NCI-H146 treated with DMSO at 0.1 percent for 48 hours (cell line): ENCODE results near the gene FOXP1.
"Not testable (repeated sequence)": the region's sequence is repeated elsewhere in the genome, so short reads cannot be mapped to it uniquely, and the experiment has no call there.

Source experiments
- DNase-seq: peaks from one replicate; lab custom pipeline; 2025; ENCODE audit not compliant: unreplicated experiment; lab: John Stamatoyannopoulos, UW

Gene FOXP1

DNA sequence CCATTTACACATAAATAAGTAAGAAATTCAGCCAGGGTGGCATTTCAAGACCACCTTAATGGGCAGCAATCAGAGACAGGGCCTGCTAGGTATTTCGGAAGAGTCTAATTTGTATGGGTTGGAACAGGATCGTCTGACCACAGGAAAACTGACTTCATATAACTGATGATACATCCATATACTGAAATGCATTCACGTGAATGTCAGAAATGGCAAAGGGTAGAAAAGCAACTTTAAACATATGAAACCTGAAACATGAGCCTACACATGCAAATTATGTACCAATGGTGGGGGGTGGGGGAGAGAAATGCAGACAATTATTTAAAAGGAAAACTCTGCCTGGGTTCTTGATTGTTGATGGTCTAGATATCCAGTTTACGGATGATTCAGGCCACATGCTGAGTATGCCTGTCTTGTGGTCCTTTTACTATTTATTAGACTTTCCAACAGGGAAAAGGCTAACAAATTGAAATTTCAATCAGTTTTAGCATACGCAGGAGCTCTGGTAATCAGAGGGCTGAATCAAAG lies 582.2 kb downstream of the FOXP1 start:
- no peak for DNase-seq

DNA sequence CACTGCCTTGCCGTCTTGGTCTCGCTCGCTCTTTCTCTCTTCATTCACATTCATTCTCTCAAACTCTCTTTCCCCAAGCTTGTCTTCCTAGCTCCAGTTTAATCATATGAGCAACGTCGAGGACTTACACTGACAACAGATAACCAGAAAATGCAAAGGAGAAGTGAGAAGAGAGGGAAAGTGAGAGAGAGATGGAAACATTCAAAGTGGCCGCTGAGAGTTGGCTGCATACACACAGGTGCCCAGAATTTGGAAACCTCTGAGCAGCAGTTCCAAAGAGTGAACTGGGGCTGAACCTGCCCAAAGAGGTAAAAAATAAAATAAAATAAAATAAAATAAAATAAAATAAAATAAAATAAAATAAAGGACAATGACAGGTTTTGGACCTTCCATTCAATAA lies 583.0 kb downstream of the FOXP1 start:
- no peak for DNase-seq

DNA sequence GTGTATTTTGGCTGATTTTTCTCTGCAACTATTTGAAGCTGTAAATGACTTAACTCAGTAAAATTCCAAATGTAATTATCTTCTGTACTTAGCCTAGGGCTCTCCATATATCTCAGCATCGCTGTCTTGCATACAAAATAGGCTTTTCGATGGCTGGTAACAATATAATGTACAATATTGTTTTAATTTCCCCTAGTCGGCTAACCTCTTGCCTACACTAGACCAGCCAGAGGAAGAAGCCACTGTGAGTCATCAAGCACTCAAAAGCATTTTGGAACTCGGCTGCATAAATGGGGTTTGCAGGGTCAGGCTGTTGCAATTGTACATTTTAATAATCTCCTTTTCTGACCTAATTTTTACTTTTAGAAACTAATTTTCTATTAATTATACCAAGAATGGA lies 583.8 kb downstream of the FOXP1 start:
- DNase-seq = no peak

DNA sequence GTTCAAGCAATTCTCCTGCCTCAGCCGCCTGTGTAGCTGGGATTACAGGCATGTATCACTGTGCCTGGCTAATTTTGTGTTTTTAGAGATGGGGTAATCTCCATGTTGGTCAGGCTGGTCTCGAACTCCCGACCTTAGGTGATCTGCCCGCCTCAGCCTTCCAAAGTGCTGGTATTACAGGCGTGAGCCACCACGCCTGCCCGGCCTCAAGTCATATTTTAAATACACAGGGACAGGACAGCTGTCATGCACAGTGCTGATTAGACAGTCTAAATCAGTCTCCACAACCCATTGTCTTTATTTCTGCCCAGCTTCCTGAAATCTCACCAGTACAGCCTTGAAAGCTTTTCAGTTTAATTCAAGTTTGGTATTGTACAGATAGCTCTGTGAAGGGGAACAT lies 587.4 kb downstream of the FOXP1 start:
- DNase-seq = no peak

DNA sequence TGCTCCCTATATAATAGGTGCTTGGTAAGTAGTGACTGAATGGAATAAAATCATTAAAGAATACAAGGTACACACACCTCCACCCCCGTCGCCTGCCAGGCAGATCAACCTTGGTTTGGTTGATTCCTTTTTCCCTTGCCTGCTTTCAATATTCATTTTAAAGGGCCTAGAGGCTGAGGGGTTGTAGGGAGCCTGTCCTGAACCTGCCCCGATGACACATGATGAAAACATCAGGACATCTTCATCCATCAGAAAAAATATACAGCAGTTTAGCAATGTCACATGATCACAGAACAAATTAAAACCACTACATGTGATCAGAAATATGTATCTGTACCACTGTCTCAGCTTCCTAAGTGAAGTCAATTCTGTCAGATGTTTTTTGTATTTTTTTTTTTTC lies 588.9 kb downstream of the FOXP1 start:
- no peak for DNase-seq

- no peak for DNase-seq
Observed at GRCh38 chr3:70992562-70993204, 590.8 kb downstream of the FOXP1 start.

DNA sequence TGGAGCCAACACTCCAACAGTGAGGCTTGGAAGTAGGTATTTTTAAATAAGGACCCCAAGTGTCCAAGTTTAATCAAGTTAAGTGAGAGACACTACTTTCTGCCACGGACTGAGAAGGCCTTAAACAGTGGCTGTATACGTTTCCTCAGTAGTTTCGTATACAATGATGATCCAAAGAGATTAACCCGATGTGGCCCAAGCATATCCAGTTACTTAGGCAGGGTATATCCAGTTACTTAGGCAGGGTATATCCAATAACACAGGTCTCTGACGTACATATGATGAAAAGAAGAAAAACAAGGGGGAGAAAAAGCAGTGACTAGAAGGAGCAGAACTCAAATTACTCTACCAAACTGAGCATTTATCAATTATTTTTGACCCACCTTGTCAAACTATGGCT lies 591.4 kb downstream of the FOXP1 start:
- DNase-seq = no peak

GRCh38 chr3:70990723-70991122 lies 592.8 kb downstream of the FOXP1 start:
- DNase-seq = no peak

GRCh38 chr3:70990185-70990584 lies 593.3 kb downstream of the FOXP1 start:
- no peak for DNase-seq

DNA sequence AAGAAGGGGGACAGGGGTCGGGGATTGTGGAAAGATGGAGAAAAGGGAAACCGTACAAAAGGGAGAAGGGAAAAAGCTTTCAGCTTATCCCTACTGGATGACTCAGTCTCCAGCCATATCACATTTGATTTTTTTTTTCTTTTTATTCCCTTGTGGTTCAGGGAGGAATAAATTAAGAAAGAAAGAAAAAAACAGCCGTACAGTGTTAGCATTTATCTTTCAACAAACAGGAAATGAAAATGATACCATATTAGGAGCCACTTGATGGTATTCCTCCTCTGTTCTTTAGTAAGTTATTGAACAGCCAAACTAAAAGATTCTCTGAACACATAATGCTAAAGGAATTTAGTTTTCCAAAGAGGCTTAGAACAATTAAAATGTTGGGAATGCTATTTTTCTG lies 594.4 kb downstream of the FOXP1 start:
- DNase-seq = no peak

DNA sequence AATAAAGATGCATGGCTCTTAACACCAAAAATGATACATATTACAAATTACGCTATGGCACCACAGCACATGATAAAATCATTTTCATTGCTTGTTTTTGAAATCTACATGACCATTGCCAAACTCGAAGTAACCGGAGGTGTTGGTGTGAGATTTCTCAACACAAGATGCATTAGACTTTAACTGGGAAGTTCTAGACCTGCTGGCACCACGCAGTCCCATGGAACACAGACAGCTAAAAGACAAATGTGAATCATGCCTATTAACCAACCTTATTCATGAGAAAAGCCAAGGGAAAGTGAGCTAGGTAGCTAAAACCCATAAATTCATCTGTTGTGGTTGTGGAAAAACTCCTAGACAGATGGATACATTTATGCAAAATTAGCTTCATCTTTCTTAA lies 595.4 kb downstream of the FOXP1 start:
- no peak for DNase-seq

DNA sequence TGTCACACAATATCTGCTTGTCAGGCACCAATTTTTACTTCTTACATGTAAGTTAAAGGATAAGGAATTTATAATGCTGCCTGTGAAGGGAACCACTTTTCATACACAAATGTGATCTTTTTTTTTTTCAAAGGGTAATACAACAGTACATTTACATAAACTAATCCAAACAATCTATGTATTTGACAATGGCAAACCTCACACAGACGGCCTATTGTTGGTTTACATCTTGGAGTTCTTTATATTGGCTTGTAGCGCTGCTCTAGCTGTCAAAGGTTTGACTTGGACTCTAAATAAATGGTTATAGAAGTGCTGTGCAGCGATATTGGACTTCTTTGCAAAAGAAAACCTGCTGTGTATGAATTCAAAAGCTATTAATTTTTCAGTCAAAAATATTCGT lies 598.0 kb downstream of the FOXP1 start:
- DNase-seq = no peak

- DNase-seq = no peak
Observed at GRCh38 chr3:70984776-70985482, 598.6 kb downstream of the FOXP1 start.

DNA sequence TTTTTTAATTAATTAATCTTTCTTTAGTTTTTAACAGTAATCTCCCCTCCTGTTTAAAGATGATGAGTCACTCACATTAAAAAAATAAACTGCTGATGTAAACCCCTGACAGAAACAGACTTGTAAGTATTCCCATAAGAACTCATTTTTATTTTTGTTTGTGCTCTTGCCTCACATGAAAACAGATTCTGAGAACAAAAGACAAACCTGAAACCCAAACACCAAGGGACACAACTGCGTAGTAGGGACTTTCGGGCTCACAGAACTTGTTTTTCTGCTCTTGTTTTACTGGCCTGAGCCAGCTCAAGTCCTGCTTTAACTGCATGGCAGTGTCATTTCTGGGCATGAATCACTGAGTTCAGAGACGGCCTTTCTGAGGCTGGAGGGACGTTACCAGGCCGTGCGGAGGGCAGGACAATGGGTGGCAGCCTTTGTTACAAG lies 600.8 kb downstream of the FOXP1 start:
- DNase-seq = no peak

DNA sequence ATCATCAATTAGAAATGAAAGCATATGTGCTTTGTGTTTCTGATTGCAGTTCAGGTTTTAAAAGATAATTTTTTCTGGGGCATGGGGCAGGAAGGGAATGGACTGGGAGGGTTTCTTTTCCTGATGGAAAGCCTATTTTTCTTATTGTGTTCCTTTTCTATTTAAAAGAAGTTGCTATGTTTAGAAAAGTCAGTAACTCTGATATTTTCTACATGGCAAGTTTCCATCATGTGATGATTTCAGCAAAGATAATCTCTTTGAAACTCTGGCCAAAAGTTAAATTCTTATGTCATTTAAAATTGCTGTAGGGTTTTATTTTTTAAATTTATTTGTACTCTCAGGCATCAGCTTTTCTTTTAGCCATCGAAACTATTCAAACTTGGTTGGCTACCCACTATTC lies 601.2 kb downstream of the FOXP1 start:
- no peak for DNase-seq

- DNase-seq = peak; percentile 70
Observed at GRCh38 chr3:70981231-70981880, 602.2 kb downstream of the FOXP1 start.

- DNase-seq = no peak
Observed at GRCh38 chr3:70980646-70981170, 602.8 kb downstream of the FOXP1 start.

GRCh38 chr3:70979983-70980645 lies 603.4 kb downstream of the FOXP1 start:
- no peak for DNase-seq

DNA sequence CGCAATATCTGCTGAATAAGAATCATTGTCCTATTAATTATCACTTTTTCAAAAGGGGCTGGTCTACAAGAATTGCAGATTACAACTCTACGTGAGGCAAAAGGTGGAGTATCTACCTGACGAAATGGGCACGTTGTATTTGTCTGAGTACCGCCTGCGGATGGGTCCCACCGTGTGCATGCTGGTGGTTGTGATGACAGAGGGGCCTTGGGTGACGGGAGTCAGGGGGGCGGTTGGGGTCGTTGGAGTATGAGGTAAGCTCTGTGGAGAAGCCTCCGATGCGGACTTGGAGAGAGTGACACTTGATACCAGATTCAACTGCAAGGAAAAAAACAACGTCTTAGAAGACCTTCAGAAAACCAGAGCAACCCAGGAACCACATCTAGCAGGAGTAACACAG lies 605.8 kb downstream of the FOXP1 start:
- no peak for DNase-seq

- DNase-seq = not testable (repeated sequence)
Observed at GRCh38 chr3:70975981-70976380, 607.5 kb downstream of the FOXP1 start.

DNA sequence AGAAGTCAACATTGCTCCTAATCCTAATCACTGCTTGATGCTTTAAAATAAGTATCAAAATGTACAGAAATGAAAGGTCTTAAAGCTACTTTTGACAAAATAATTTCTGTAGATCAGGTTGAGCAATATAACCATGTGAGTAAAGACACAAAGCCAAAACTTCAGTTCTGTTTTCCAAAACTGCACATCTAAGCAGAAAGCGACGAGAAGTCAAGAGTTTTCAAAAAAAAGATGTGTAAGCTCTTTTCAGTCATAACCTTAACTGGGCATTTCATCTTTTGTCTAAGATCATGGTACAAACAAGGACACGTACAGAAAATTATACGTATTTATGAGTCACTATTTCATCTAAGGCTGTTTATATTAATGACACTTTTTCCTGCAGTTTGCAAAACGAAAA lies 608.8 kb downstream of the FOXP1 start:
- DNase-seq = no peak
